Neural cell (in vitro differentiated cells): ENCODE measurements around the gene RYR1. TPM values are rescaled to one million over a fixed set of nuclear protein-coding genes. Genes with fewer than 3 reads are reported as not detected.

Experiments used
- H2AFZ ChIP-seq: fragments of 200-600, 300-800 bp; sonication (generic), shearing (Covaris generic); 2 replicates; pipeline ENCODE4 v1.6.0; 2014; ENCODE audit warnings: low read depth, mild to moderate bottlenecking, antibody characterized with exemption, low read length, moderate library complexity
- H3F3A ChIP-seq: fragments of 200-600 bp; shearing (Covaris generic); 2 replicates; pipeline ENCODE4 v1.6.1; 2016; ENCODE audit warnings: mild to moderate bottlenecking, moderate library complexity, mixed read lengths, antibody characterized with exemption, low read length; ENCODE audit not compliant: insufficient read depth, poor library complexity, severe bottlenecking
- H3K27ac ChIP-seq: fragments of 200-600, 300-800 bp; sonication (generic), shearing (Covaris generic); 2 replicates; pipeline ENCODE4 v1.5.1; 2014; ENCODE audit warnings: mild to moderate bottlenecking, low read length, moderate library complexity
- H3K27me3 ChIP-seq: fragments of 300-800, 200-600 bp; sonication (generic), shearing (Covaris generic); 2 replicates; pipeline ENCODE4 v1.6.0; 2014; ENCODE audit warnings: mild to moderate bottlenecking, low read depth, low read length, moderate library complexity; ENCODE audit not compliant: insufficient read depth
- H3K36me3 ChIP-seq: fragments of 300-800, 200-600 bp; sonication (generic), shearing (Covaris generic); 2 replicates; pipeline ENCODE4 v1.5.1; 2014; ENCODE audit warnings: mild to moderate bottlenecking, antibody characterized with exemption, low read length, moderate library complexity; ENCODE audit not compliant: insufficient read depth
- H3K4me2 ChIP-seq: fragments of 300-800, 200-600 bp; sonication (generic), shearing (Covaris generic); 2 replicates; pipeline ENCODE4 v1.6.0; 2014; ENCODE audit warnings: mild to moderate bottlenecking, low read length
- H3K4me3 ChIP-seq: fragments of 300-800, 200-600 bp; sonication (generic), shearing (Covaris generic); 2 replicates; pipeline ENCODE4 v1.5.1; 2014; ENCODE audit warnings: mild to moderate bottlenecking, low read length, moderate library complexity
- H3K79me2 ChIP-seq: fragments of 200-600 bp; shearing (Covaris generic); replicated peaks from 2 replicates; pipeline ENCODE4 v1.6.0; 2014; ENCODE audit warnings: mild to moderate bottlenecking, low read length, moderate library complexity; ENCODE audit not compliant: insufficient read depth
- H3K9ac ChIP-seq: fragments of 300-800, 200-600 bp; sonication (generic), shearing (Covaris generic); 2 replicates; pipeline ENCODE4 v1.6.1; 2016; ENCODE audit warnings: mild to moderate bottlenecking, low read length, mixed read lengths
- H3K9me2 ChIP-seq: fragments of 200-600 bp; shearing (Covaris generic); 2 replicates; pipeline ENCODE4 v1.6.1; 2016; ENCODE audit warnings: mild to moderate bottlenecking, low read length, mixed read lengths; ENCODE audit not compliant: insufficient read depth
- H3K9me3 ChIP-seq: fragments of 200-600, 300-800 bp; sonication (generic), shearing (Covaris generic); 2 replicates; pipeline ENCODE4 v1.6.1; 2016; ENCODE audit warnings: mild to moderate bottlenecking, mixed run types, low read length, moderate library complexity, mixed read lengths
- H4K20me1 ChIP-seq: fragments of 200-600 bp; shearing (Covaris generic); 2 replicates; pipeline ENCODE4 v1.6.1; 2016; ENCODE audit warnings: mild to moderate bottlenecking, mixed run types; ENCODE audit not compliant: insufficient read depth
- EP300 ChIP-seq: fragments of 450-650 bp; conservative IDR thresholded peaks from 2 replicates; pipeline ENCODE4 v1.6.1; 2014; ENCODE audit warnings: antibody characterized with exemption, mild to moderate bottlenecking, moderate library complexity; ENCODE audit not compliant: poor library complexity, severe bottlenecking
- EZH2 ChIP-seq: fragments of 200-600, 300-800 bp; shearing (Covaris generic), sonication (generic); IDR thresholded peaks from 2 replicates; pipeline ENCODE4 v1.6.1; 2014; ENCODE audit warnings: antibody characterized with exemption, low read length, borderline replicate concordance, mild to moderate bottlenecking; ENCODE audit not compliant: insufficient read depth, poor library complexity, severe bottlenecking
- MXI1 ChIP-seq: fragments of 450-650 bp; conservative IDR thresholded peaks from 2 replicates; pipeline ENCODE4 v1.6.1; 2014; ENCODE audit warnings: antibody characterized with exemption, mild to moderate bottlenecking; ENCODE audit not compliant: poor library complexity, severe bottlenecking
- POLR2AphosphoS5 ChIP-seq: IDR thresholded peaks from 2 replicates; pipeline ENCODE4 v1.6.1; 2012
- RAD21 ChIP-seq: fragments of 450-650 bp; conservative IDR thresholded peaks from 2 replicates; pipeline ENCODE4 v1.6.1; 2014; ENCODE audit warnings: antibody characterized with exemption, mild to moderate bottlenecking, moderate library complexity
- REST ChIP-seq: IDR thresholded peaks from 2 replicates; pipeline ENCODE4 v1.6.1; 2012; ENCODE audit warnings: borderline replicate concordance
- SMC3 ChIP-seq: fragments of 450-650 bp; conservative IDR thresholded peaks from 2 replicates; pipeline ENCODE4 v1.6.1; 2014; ENCODE audit warnings: antibody characterized with exemption, mild to moderate bottlenecking, moderate library complexity; ENCODE audit not compliant: poor library complexity
- TAF1 ChIP-seq: IDR thresholded peaks from 2 replicates; pipeline ENCODE4 v1.6.1; 2012; ENCODE audit warnings: low read depth
- polyA plus RNA-seq: library from polyadenylated mRNA; depleted of rRNA; stranded (reverse); fragments of >200 nt; gene quantifications from 2 replicates; pipeline ENCODE4 v1.2.3, GENCODE V29; 2014
- TF ChIP-seq, protein P1 (sequence below): fragments of 450-650 bp; IDR thresholded peaks from 2 replicates; pipeline ENCODE4 v1.5.1; 2014; ENCODE audit warnings: antibody characterized with exemption, mild to moderate bottlenecking, moderate library complexity; ENCODE audit not compliant: poor library complexity, severe bottlenecking

Gene RYR1
- polyA plus RNA-seq, 1 donor from 2014 or later: 0.69 TPM

- no peaks in the 10 kb centered on the region for H3F3A ChIP-seq
- no peaks in the 10 kb centered on the region for H4K20me1 ChIP-seq
- no peaks in the 10 kb centered on the region for H3K9me3 ChIP-seq
- H3K79me2 ChIP-seq: no peaks in the 10 kb centered on the region
- H3K27me3 ChIP-seq: no peaks in the 10 kb centered on the region
- H3K36me3 ChIP-seq: no peaks in the 10 kb centered on the region
- no peaks in the 10 kb centered on the region for H3K9me2 ChIP-seq
- TF ChIP-seq EZH2: no peak
- TF ChIP-seq EP300: no peak
- no peak for TF ChIP-seq POLR2AphosphoS5
- TF ChIP-seq, protein P1, sequence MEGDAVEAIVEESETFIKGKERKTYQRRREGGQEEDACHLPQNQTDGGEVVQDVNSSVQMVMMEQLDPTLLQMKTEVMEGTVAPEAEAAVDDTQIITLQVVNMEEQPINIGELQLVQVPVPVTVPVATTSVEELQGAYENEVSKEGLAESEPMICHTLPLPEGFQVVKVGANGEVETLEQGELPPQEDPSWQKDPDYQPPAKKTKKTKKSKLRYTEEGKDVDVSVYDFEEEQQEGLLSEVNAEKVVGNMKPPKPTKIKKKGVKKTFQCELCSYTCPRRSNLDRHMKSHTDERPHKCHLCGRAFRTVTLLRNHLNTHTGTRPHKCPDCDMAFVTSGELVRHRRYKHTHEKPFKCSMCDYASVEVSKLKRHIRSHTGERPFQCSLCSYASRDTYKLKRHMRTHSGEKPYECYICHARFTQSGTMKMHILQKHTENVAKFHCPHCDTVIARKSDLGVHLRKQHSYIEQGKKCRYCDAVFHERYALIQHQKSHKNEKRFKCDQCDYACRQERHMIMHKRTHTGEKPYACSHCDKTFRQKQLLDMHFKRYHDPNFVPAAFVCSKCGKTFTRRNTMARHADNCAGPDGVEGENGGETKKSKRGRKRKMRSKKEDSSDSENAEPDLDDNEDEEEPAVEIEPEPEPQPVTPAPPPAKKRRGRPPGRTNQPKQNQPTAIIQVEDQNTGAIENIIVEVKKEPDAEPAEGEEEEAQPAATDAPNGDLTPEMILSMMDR: no peak
- no peak for TF ChIP-seq REST
- TF ChIP-seq MXI1: no peak
- no peak for TF ChIP-seq SMC3
- no peak overlapping the region for H2AFZ ChIP-seq
- no peak overlapping the region for H3K27ac ChIP-seq
- H3K4me2 ChIP-seq: no peak overlapping the region
- no peak overlapping the region for H3K9ac ChIP-seq
- H3K4me3 ChIP-seq: no peak overlapping the region
These were observed 55.4 kb downstream of the RYR1 start for GRCh38 chr19:38488776-38489481.

- no peak overlapping the region for H2AFZ ChIP-seq
- no peak overlapping the region for H3K4me2 ChIP-seq
- TF ChIP-seq RAD21 (no peak), TAF1 (no peak), SMC3 (no peak), POLR2AphosphoS5 (no peak), MXI1 (no peak), REST (no peak), EP300 (no peak), EZH2 (no peak)
- TF ChIP-seq, protein P1: no peak
- H3K27me3 ChIP-seq: no peaks in the 10 kb centered on the region
- H3K36me3 ChIP-seq: no peaks in the 10 kb centered on the region
- H4K20me1 ChIP-seq: no peaks in the 10 kb centered on the region
- no peaks in the 10 kb centered on the region for H3K9me3 ChIP-seq
- no peak overlapping the region for H3K9ac ChIP-seq
- H3K9me2 ChIP-seq: no peaks in the 10 kb centered on the region
- no peaks in the 10 kb centered on the region for H3F3A ChIP-seq
- no peaks in the 10 kb centered on the region for H3K79me2 ChIP-seq
- no peak overlapping the region for H3K27ac ChIP-seq
- H3K4me3 ChIP-seq: no peak overlapping the region
These were observed 57.4 kb downstream of the RYR1 start for GRCh38 chr19:38490861-38491260.
